ENCODE measurements around the gene TMEM272.

- no peak for TF ChIP-seq CTCF (IDR thresholded peaks at IDR 0.05; ENCODE audit: borderline replicate concordance, extremely low read depth, low read length, poor library complexity, severe bottlenecking)
- no peak for TF ChIP-seq EZH2 (IDR thresholded peaks at IDR 0.05; ENCODE audit: borderline replicate concordance, low read depth, low read length, severe bottlenecking)
Measured at GRCh38 chr13:51867062-51867461, 22.1 kb upstream of the TMEM272 start.
